Calu3 (cell line): Measurements from ENCODE around the gene MMP2. TPM values are rescaled to one million over a fixed set of nuclear protein-coding genes. Genes with fewer than 3 reads are reported as not detected.

ENCODE experiments used
- BruUV-seq: library from RNA; stranded (reverse); fragments of 400-500 nt; replicated peaks from 2 replicates; lab custom pipeline; 2021; lab: Mats Ljungman, UMichigan
- CTCF ChIA-PET: fragments of 300-600 bp; sonication (Branson Sonifier 250); formaldehyde crosslinking; loops from one replicate; lab custom pipeline; 2022; ENCODE audit warnings: antibody characterized with exemption; lab: Charles Lee
- DNase-seq: peaks from one replicate; pipeline ENCODE4 v3.0.0; 2022
- H3K27ac Mint-ChIP-seq: one replicate; pipeline ENCODE4 v1.8.0; 2022; ENCODE audit warnings: mixed read lengths; ENCODE audit not compliant: unreplicated experiment
- H3K27me3 Mint-ChIP-seq: one replicate; pipeline ENCODE4 v1.8.0; 2022; ENCODE audit warnings: mixed read lengths; ENCODE audit not compliant: unreplicated experiment
- H3K36me3 Mint-ChIP-seq: one replicate; pipeline ENCODE4 v1.8.0; 2022; ENCODE audit warnings: mild to moderate bottlenecking, moderate library complexity, mixed read lengths; ENCODE audit not compliant: insufficient read depth, unreplicated experiment
- H3K4me1 Mint-ChIP-seq: one replicate; pipeline ENCODE4 v1.8.0; 2022; ENCODE audit warnings: mild to moderate bottlenecking, low read depth, mixed read lengths; ENCODE audit not compliant: unreplicated experiment
- H3K4me3 Mint-ChIP-seq: one replicate; pipeline ENCODE4 v1.8.0; 2022; ENCODE audit warnings: mild to moderate bottlenecking, low read depth, moderate library complexity, mixed read lengths; ENCODE audit not compliant: unreplicated experiment
- H3K9me3 Mint-ChIP-seq: one replicate; pipeline ENCODE4 v1.8.0; 2022; ENCODE audit warnings: low read depth, mixed read lengths; ENCODE audit not compliant: unreplicated experiment
- intact Hi-C: fragments of 100-400 bp; cut with micrococcal nuclease; formaldehyde crosslinking; loops from one replicate; pipeline ENCODE4 v1.10.0; 2022; ENCODE audit not compliant: unreplicated experiment
- total RNA-seq: library from RNA; stranded (reverse); gene quantifications from 2 replicates; pipeline ENCODE4 v1.2.3, GENCODE V29; 2022
- TF ChIP-seq, protein P1 (sequence below): fragments of 200-600 bp; IDR thresholded peaks from one replicate; pipeline ENCODE4 v1.8.0; 2022; ENCODE audit warnings: antibody characterized with exemption; ENCODE audit not compliant: unreplicated experiment

The MMP2 gene
- total RNA-seq, 1 experiment from 2014 or later: not detected

DNA sequence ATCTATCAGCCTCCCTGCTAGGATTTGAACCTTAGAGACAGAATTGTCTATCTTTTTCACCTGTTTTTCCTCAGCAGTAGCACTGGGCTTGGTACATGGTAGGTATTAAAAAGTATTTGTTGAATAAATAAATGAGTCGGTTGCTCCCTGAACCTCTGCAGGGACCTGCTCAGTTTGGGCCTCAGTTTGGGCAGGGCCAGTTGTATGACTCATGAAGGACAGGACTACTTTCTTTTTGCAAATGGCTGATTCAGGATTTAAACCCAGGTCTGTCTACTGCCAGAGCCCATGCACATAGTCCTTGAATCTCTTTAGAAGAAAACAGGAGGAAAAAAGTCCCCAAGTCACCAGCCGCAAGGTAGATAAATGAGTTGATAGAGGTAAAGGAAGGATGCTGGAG, 3.1 kb downstream of the MMP2 start:
- H3K4me1 Mint-ChIP-seq: no peaks in the 10 kb centered on the region
- no peak overlapping the region for H3K4me3 Mint-ChIP-seq
- BruUV-seq: no TSS peak
- no peak overlapping the region for H3K27ac Mint-ChIP-seq
- TF ChIP-seq, protein P1, sequence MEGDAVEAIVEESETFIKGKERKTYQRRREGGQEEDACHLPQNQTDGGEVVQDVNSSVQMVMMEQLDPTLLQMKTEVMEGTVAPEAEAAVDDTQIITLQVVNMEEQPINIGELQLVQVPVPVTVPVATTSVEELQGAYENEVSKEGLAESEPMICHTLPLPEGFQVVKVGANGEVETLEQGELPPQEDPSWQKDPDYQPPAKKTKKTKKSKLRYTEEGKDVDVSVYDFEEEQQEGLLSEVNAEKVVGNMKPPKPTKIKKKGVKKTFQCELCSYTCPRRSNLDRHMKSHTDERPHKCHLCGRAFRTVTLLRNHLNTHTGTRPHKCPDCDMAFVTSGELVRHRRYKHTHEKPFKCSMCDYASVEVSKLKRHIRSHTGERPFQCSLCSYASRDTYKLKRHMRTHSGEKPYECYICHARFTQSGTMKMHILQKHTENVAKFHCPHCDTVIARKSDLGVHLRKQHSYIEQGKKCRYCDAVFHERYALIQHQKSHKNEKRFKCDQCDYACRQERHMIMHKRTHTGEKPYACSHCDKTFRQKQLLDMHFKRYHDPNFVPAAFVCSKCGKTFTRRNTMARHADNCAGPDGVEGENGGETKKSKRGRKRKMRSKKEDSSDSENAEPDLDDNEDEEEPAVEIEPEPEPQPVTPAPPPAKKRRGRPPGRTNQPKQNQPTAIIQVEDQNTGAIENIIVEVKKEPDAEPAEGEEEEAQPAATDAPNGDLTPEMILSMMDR: no peak
- CTCF ChIA-PET: no interaction called here
- H3K9me3 Mint-ChIP-seq: peaks cover 5% of the 10 kb centered on the region
- no peak for DNase-seq
- H3K27me3 Mint-ChIP-seq: peaks cover 84% of the 10 kb centered on the region
- intact Hi-C loops: no loop called here
- H3K36me3 Mint-ChIP-seq: no peaks in the 10 kb centered on the region

DNA sequence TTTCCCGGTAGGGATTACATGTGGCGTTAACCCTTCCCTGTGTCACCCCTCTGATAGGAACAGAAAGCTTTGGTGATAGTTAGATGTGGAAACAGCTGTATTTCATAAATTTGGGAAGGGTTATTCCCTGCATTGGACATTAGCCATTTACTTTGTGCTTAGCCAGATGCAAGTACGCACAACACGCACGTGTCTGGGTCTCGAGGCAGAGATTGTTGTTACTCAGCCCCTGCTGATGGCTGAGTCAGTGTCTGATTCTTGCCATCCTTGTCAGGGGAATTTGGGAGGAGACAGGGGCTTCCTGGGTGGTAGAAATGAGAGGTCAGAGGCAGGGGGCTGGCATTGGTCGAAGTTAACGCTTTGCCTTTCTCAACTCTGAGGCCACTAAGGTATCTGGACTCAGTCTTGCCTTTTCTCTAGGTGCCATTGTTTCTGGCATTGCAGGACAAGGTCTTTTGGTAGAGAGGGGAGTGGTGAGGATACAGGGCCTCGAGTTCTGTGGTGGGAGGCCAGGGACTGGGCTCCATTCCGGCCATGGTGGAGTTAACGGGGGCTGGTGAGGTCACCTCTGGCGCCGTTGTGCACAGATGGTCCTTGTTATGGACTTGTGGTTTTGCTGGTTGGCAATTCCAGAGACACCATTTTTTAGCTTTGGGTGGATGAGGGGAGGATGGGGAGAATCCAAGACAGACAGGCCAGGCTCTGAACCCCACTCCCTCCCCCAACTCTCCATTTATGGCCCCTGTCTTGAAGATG, 8.2 kb downstream of the MMP2 start:
- CTCF ChIA-PET: no interaction called here

DNA sequence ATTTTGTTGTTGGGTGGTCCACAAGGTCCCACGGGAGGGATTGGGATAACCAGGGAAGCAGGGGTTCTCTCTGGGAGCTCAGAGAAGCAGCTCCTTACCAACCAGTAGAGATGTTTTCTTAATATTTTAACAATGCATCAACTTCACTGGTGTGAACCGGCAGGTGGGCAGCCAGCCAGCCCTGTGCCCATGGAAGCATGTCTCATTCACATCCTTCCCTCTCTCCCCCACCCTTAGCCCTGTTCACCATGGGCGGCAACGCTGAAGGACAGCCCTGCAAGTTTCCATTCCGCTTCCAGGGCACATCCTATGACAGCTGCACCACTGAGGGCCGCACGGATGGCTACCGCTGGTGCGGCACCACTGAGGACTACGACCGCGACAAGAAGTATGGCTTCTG, 9.3 kb downstream of the MMP2 start:
- TF ChIP-seq, protein P1: no peak
- H3K4me1 Mint-ChIP-seq: no peaks in the 10 kb centered on the region
- no peaks in the 10 kb centered on the region for H3K36me3 Mint-ChIP-seq
- H3K4me3 Mint-ChIP-seq: no peak overlapping the region
- no TSS peak for BruUV-seq
- DNase-seq: no peak
- CTCF ChIA-PET: no interaction called here
- intact Hi-C loops: no loop called here
- H3K27me3 Mint-ChIP-seq: peaks cover 80% of the 10 kb centered on the region
- peaks cover 5% of the 10 kb centered on the region for H3K9me3 Mint-ChIP-seq
- H3K27ac Mint-ChIP-seq: no peak overlapping the region

More for the DNA sequence above, 8.2 kb downstream of the MMP2 start:
- no peak for DNase-seq
- H3K4me3 Mint-ChIP-seq: no peak overlapping the region
- no TSS peak for BruUV-seq
- H3K27me3 Mint-ChIP-seq: peaks cover 81% of the 10 kb centered on the region
- no peaks in the 10 kb centered on the region for H3K4me1 Mint-ChIP-seq
- TF ChIP-seq, protein P1: no peak
- H3K27ac Mint-ChIP-seq: no peak overlapping the region
- intact Hi-C loops: no loop called here
- H3K36me3 Mint-ChIP-seq: no peaks in the 10 kb centered on the region
- peaks cover 5% of the 10 kb centered on the region for H3K9me3 Mint-ChIP-seq

DNA sequence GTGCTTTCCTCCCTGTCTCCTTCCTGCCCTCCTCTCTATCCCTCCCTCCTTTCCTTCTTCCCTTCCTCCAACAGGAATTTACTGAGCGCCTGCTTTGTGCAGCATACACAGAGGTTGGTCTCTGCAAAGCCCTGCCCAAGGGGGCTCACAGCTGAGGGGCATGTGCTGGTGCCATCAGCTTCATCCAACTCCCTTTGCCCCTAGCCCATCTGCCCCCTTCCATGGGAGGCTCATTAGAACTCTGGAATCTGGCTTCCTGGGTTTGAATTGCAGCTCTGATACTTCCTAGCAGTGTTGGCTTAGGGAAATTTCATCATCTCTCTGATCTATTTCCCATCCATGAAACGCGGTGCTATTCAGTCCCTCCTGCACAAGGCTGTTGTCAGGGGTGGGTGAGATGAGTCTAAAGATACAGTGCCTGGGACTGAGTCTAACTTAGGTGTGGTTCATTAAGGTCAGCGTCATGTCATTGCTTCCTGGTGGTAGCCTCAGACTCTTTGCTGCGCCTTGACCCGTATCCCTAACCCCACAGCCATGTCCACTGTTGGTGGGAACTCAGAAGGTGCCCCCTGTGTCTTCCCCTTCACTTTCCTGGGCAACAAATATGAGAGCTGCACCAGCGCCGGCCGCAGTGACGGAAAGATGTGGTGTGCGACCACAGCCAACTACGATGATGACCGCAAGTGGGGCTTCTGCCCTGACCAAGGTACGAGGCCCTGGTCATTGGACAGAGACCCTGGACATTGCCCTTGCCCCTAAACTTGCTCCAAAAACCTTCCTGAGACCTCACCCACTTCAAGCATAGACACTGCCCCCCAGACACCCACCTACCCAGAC, 10.3 kb downstream of the MMP2 start:
- intact Hi-C loops: no loop called here
- CTCF ChIA-PET: no interaction called here
- no TSS peak for BruUV-seq
- H3K4me1 Mint-ChIP-seq: no peaks in the 10 kb centered on the region
- TF ChIP-seq, protein P1: no peak
- H3K9me3 Mint-ChIP-seq: peaks cover 5% of the 10 kb centered on the region
- H3K36me3 Mint-ChIP-seq: no peaks in the 10 kb centered on the region
- H3K27me3 Mint-ChIP-seq: peaks cover 69% of the 10 kb centered on the region
- no peak for DNase-seq
- H3K4me3 Mint-ChIP-seq: no peak overlapping the region
- H3K27ac Mint-ChIP-seq: no peak overlapping the region
